ENCODE measurements around the gene MYRIP.

MYRIP gene

GRCh38 chr3:40290396-40290795 is 481.0 kb downstream of the MYRIP start:
- DNase-seq (ENCODE audit: low spot score), result no peak

GRCh38 chr3:40291471-40291870 is 482.1 kb downstream of the MYRIP start:
- DNase-seq (ENCODE audit: low spot score), result no peak

DNA sequence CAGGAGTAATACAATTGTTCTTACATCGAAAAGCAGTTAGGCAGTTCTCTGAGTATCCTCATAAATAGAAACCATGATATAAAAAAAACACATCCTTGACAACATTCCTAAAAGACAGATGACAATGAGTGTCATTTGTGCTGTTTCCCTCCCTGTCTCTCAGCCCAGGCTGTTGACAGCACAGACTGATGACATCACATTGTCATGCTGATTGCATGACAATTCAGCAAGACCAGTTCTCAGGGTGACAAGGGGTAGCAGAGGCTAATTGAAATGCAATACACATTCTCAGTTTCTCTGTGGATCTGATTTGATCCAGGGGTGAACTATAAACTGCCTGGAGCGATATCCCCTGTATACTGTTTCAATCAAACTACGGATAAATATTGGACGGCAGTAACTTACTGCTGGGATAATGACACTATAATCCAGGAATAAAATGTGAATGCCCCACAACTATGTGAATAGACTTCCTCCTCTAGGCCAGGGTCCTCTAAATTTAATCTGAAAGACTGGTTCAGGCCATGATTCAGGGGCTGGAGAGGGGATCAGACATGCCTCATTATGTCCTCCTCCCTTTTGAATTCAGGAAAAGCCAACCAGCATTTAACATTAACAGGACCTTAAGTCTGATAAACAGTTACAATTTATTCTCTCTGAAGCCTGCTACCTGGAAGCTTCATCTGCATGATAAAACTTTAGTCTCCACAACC is 483.4 kb downstream of the MYRIP start:
- DNase-seq (ENCODE audit: low spot score), result no peak

GRCh38 chr3:40294434-40294833 is 485.0 kb downstream of the MYRIP start:
- DNase-seq (ENCODE audit: low spot score), result no peak

- DNase-seq (ENCODE audit: low spot score), result no peak
These were observed 488.7 kb downstream of the MYRIP start for GRCh38 chr3:40298075-40298474.

DNA sequence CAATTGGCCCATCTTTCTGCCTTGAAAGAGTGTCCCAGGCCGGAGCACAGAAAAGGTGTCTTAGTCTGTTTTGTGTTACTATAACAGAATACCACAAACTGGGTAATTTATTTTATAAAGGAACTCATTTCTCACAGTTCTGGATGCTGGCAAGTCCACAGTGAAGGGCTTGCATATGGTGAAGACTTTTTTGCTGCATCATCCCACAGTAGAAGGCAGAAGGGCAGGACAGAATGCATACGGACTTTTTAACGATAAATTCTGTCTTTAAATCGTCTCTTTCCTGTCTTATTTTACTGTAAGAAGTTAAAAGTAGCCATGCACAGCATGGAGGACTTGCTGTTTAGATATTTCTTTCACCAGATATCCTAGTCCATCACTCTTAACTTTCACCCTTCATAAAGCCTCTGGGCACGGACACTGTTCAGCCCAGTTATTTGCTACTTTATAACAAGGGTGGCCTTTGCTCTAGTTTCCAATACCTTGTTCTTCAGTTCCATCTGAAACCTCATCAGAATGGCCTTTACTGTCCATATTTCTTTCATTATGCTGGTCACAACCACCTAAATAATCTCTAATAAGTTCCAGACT is 489.8 kb downstream of the MYRIP start:
- no peak for DNase-seq (ENCODE audit: low spot score)

GRCh38 chr3:40299721-40300335 is 490.4 kb downstream of the MYRIP start:
- DNase-seq (ENCODE audit: low spot score), result no peak

- DNase-seq (ENCODE audit: low spot score), result no peak
These were observed 493.4 kb downstream of the MYRIP start for GRCh38 chr3:40302784-40303183.

GRCh38 chr3:40304352-40304751 is 494.9 kb downstream of the MYRIP start:
- no peak for DNase-seq (ENCODE audit: low spot score)

- DNase-seq (ENCODE audit: low spot score), result no peak
These were observed 496.9 kb downstream of the MYRIP start for GRCh38 chr3:40306336-40306735.

DNA sequence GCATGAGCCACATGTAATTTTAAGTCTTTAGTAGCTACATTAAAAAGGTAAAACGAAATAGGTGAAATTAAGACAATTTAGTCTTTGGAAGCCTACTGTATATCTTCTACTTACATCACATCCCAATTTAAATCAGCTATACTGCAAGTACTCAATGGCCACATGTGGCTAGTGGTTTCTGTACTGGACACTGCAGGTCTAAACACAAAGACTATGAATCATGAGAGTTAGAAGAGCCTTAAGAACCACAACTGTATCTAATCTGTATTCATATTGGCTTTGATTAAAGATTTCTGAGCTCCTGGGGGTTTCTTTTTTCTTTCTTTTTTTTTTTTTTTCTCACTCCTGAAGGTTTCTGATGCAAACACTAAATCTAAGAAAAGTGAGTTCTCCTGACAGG is 497.8 kb downstream of the MYRIP start:
- no peak for DNase-seq (ENCODE audit: low spot score)

DNA sequence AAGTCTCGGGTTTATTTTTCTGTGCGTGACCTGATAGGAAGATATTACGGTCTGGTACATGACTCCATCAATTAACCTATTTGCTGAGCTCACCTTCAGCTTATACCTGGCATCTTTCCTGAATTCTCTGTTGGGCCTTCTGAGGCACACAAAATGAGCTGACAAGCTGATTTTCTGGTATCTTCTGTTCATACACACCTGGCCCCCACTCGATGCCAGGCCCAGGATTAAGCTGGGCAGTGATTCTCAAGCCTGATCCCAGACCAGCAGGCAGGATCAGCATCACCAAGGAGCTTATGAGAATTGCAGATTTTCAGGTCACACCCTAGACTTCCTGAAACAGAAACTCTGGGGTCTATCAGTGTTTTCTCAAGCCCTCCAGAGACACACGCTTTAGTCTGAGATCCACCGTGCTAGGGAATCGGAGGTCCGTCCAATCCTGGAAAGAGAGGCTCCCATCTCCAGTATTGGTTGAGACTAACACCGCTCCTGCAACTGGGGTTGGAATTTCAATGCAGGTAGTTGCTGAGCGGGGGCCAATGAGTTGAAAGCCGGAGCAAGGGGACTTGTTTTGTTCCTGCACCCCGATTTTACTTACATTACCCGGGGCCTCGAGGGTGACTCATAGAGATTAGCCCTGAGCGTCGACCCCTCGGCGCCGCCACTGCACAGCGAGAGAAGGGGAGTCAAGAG is 499.5 kb downstream of the MYRIP start:
- DNase-seq (ENCODE audit: low spot score), result peak; percentile 13

DNA sequence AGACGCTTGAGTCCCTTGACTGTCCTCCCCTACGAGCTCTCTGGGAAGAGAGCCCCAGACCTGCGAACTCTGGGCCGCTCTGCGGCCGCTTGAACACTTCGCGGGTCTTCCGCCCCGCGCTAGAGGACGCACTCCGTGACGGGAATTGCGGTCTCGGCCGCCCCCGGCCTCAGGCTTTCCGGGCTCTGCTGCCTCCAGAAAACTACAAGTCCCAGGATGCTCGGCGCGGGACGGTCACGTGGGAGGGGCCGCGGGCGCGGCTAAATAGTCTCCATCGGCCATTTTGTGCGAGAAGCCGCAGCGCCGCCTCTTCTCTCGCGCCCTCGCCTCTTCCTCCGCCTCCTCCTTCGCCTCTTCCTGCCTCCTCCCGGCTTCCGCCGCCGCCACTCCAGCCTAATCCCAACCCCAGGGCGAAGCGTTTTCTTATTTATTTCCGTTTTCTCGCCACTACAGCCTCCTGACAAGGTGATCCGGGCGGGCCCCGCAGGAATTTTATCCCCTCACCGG is 500.1 kb downstream of the MYRIP start, which contains the start of gene EIF1B:
Gene EIF1B (plus strand): TSS at position 290 of the 507 bp plus-strand sequence. CDS start 235 bp downstream, outside the sequence.
- DNase-seq (ENCODE audit: low spot score), result peak; percentile 98

Data from hematopoietic multipotent progenitor cell treated with erythropoietin and hydrocortisone succinate and interleukin-3 and kit ligand, for 15 days (in vitro differentiated cells).